OCI-LY1 (cell line): ENCODE measurements around the gene RBSN.

Experiments used
- H2AFZ ChIP-seq: fragments of 200-600 bp; sonication (generic), shearing (Covaris generic); 2 replicates; pipeline ENCODE4 v1.6.0; 2014; ENCODE audit warnings: antibody characterized with exemption, mild to moderate bottlenecking, low read length
- H3F3A ChIP-seq: fragments of 200-600 bp; sonication (generic), shearing (Covaris generic); 2 replicates; pipeline ENCODE4 v1.6.0; 2014; ENCODE audit warnings: mild to moderate bottlenecking, antibody characterized with exemption, low read length, moderate library complexity; ENCODE audit not compliant: insufficient read depth
- H3K27ac ChIP-seq: fragments of 200-600 bp; sonication (generic); 2 replicates; pipeline ENCODE4 v1.5.1; 2014; ENCODE audit warnings: low read length, mixed run types, mild to moderate bottlenecking, low read depth; ENCODE audit not compliant: poor library complexity, severe bottlenecking
- H3K27me3 ChIP-seq: fragments of 200-600 bp; sonication (generic); 2 replicates; pipeline ENCODE4 v1.6.0; 2014; ENCODE audit warnings: antibody characterized with exemption, mild to moderate bottlenecking, low read length, moderate library complexity; ENCODE audit not compliant: insufficient read depth
- H3K36me3 ChIP-seq: fragments of 200-600 bp; sonication (generic); 2 replicates; pipeline ENCODE4 v1.6.1; 2014; ENCODE audit warnings: mild to moderate bottlenecking, antibody characterized with exemption, low read length, moderate library complexity, mixed read lengths; ENCODE audit not compliant: insufficient read depth
- H3K4me1 ChIP-seq: fragments of 200-600 bp; sonication (generic); 2 replicates; pipeline ENCODE4 v1.5.1; 2014; ENCODE audit warnings: mild to moderate bottlenecking, low read length, moderate library complexity; ENCODE audit not compliant: insufficient read depth, severe bottlenecking
- H3K4me2 ChIP-seq: fragments of 200-600 bp; sonication (generic), shearing (Covaris generic); 2 replicates; pipeline ENCODE4 v1.6.1; 2014; ENCODE audit warnings: low read length
- H3K4me3 ChIP-seq: fragments of 200-600 bp; sonication (generic); 2 replicates; pipeline ENCODE4 v1.5.1; 2014; ENCODE audit warnings: low read length, low read depth, mild to moderate bottlenecking, mixed read lengths; ENCODE audit not compliant: poor library complexity, severe bottlenecking
- H3K79me2 ChIP-seq: fragments of 200-600 bp; shearing (Covaris generic); 2 replicates; pipeline ENCODE4 v1.6.1; 2016; ENCODE audit warnings: mixed run types, low read length, mixed read lengths; ENCODE audit not compliant: insufficient read depth
- H3K9ac ChIP-seq: fragments of 200-600 bp; sonication (generic), shearing (Covaris generic); 2 replicates; pipeline ENCODE4 v1.6.1; 2014; ENCODE audit warnings: mild to moderate bottlenecking, low read length, mixed read lengths
- H3K9me2 ChIP-seq: fragments of 200-600 bp; sonication (generic), shearing (Covaris generic); 2 replicates; pipeline ENCODE4 v1.6.1; 2014; ENCODE audit warnings: low read depth, mild to moderate bottlenecking, low read length, mixed read lengths
- H3K9me3 ChIP-seq: fragments of 200-600 bp; shearing (Covaris generic); 2 replicates; pipeline ENCODE4 v1.6.1; 2014; ENCODE audit warnings: low read length, mixed read lengths
- H4K20me1 ChIP-seq: fragments of 200-600 bp; sonication (generic), shearing (Covaris generic); 2 replicates; pipeline ENCODE4 v1.6.0; 2016; ENCODE audit warnings: mild to moderate bottlenecking, low read length; ENCODE audit not compliant: insufficient read depth
- CTCF ChIP-seq: fragments of 200-600 bp; sonication (generic), shearing (Covaris generic); IDR thresholded peaks from 2 replicates; pipeline ENCODE4 v1.5.1; 2017; ENCODE audit warnings: mild to moderate bottlenecking, antibody characterized with exemption, low read length, moderate library complexity, mixed read lengths
- EZH2 ChIP-seq: fragments of 200-600 bp; sonication (generic), shearing (Covaris generic); IDR thresholded peaks from 2 replicates; pipeline ENCODE4 v1.8.0; 2017; ENCODE audit warnings: borderline replicate concordance, mixed run types, mild to moderate bottlenecking, antibody characterized with exemption, low read length, moderate library complexity, mixed read lengths

RBSN gene

DNA sequence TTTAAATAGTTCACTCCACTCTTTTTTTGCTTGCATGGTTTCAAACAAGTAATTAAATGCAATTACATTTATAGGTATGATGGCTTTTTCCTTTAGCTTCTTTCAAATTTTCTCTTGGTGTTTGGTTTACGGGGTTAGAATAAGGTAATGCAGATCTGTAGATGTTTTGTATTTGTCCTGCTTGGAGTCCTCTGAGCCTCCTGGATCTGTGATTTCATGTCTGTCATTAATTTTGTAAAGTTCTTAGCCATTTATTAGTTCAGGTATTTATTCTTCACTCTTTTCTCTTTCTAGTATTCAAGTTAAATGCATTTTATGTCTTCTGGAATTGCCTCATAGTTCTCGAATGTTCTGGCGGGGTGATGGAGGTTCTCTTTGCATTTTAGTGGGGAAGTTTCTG is 32.5 kb downstream of the RBSN start:
- Histone ChIP-seq H3F3A (no peaks in the 10 kb centered on the region), H3K27me3 (no peaks in the 10 kb centered on the region), H3K9ac (no peak overlapping the region), H3K4me3 (no peak overlapping the region), H3K4me2 (no peak overlapping the region), H4K20me1 (no peaks in the 10 kb centered on the region), H3K36me3 (peaks cover 33% of the 10 kb centered on the region), H3K9me2 (no peaks in the 10 kb centered on the region), H3K79me2 (peaks cover 22% of the 10 kb centered on the region), H3K9me3 (no peaks in the 10 kb centered on the region), H3K4me1 (peaks cover 18% of the 10 kb centered on the region), H2AFZ (no peak overlapping the region), H3K27ac (no peak overlapping the region)
- TF ChIP-seq CTCF (no peak), EZH2 (no peak)

DNA sequence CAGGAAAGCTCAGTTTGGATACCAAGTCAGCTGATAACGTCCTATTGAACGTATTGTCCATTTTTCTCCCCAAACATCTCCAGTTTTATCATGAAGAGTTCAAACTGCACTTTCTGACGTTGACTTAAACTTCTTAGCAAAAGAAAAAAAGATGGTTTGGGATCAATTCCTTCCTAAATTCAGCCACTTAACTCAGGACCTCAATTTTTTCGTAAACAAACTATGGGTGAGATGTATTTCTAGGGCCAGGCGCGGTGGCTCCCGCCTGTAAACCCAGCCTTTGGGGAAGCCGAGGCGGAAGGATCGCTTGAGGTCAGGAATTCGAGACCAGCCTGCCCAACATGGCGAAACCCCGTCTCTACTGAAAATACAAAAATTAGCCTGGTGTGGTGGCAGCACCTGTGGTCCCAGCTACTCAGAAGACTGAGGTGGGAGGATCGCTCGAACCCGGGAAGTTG is 33.4 kb downstream of the RBSN start:
- TF ChIP-seq EZH2 (no peak), CTCF (no peak)
- Histone ChIP-seq H3K36me3 (peaks cover 26% of the 10 kb centered on the region), H3F3A (no peaks in the 10 kb centered on the region)

DNA sequence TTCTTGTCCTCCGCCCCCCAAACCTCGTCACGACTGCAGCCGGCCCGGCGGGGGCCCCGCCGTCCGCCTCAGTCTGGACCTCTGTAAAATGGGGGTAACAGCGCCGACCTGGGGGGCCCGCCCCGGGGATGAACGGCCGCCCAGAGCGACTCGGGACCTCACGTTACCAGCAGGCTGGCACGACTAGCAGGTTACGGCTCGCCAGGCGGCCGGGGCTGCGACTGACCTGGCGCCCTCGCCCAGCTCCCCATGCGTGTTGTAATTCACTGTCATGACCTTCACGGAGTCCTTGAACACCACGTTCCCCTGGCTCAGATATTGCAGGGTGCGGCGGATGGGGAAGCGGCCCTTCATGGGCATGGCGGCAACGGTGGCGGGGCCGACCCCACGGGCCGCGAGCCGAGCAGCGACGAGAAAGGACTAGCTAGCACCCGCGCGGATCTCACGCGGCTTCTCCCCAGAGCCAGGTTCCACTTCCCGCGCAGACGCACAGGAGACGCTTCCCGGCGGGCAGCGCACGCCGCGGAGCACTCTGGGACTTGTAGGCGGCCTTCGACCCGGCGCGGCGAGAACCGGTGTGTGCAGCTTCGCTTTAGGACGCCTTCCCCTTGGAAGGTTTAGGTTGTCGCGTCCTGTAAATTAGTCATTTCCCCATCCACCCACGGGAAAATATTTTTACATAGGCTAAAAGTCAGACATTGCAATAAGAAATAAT is 34.0 kb downstream of the RBSN start, which contains the start of gene MRPS25:
TSS of gene MRPS25 (minus strand) at position 481 of the 715 bp plus-strand sequence. CDS start at position 360, 121 bp downstream.
- peak within 1 kb of the TSS; percentile 96 for H3K9ac ChIP-seq
- H3K4me1 ChIP-seq = peaks cover 18% of the 10 kb centered on the region
- H3F3A ChIP-seq = no peaks in the 10 kb centered on the region
- H3K79me2 ChIP-seq = peaks cover 31% of the 10 kb centered on the region
- H3K27me3 ChIP-seq = no peaks in the 10 kb centered on the region
- H3K9me2 ChIP-seq = no peaks in the 10 kb centered on the region
- no peaks in the 10 kb centered on the region for H4K20me1 ChIP-seq
- H3K27ac ChIP-seq = peak within 1 kb of the TSS; percentile 40
- peak within 1 kb of the TSS; percentile 93 for H3K4me3 ChIP-seq
- peak within 1 kb of the TSS; percentile 98 for H2AFZ ChIP-seq
- H3K36me3 ChIP-seq = peaks cover 22% of the 10 kb centered on the region
- TF ChIP-seq CTCF (no peak), EZH2 (no peak)
- no peaks in the 10 kb centered on the region for H3K9me3 ChIP-seq
- H3K4me2 ChIP-seq = peak within 1 kb of the TSS; percentile 73

More for the DNA sequence above, 33.4 kb downstream of the RBSN start:
- Histone ChIP-seq H3K27me3 (no peaks in the 10 kb centered on the region), H3K4me3 (peak overlapping the region; percentile 93), H3K4me2 (peak overlapping the region; percentile 73), H3K4me1 (peaks cover 18% of the 10 kb centered on the region), H3K27ac (no peak overlapping the region), H3K9me2 (no peaks in the 10 kb centered on the region), H3K9me3 (no peaks in the 10 kb centered on the region), H3K9ac (peak overlapping the region; percentile 96), H3K79me2 (peaks cover 26% of the 10 kb centered on the region), H4K20me1 (no peaks in the 10 kb centered on the region), H2AFZ (peak overlapping the region; percentile 98)
